ENCODE data around the gene EML1. TPM values are rescaled to one million over a fixed set of nuclear protein-coding genes. Genes with fewer than 3 reads are reported as not detected.

The EML1 gene
- total RNA-seq, 2 experiments from 2014 or later, result 0.12 TPM; not detected in 1

Other genes starting within 250 kb of the EML1 start
- 10 to 100 TPM; 10.0 to 10.9 TPM for gene CCDC85C, start 189.2 kb upstream of the EML1 start, total RNA-seq
- gene HHIPL1, start 148.3 kb upstream of the EML1 start, total RNA-seq, result under 1 TPM in 1 of 2 experiments, not detected in 1; 0.05 TPM
- gene CYP46A1, start 109.1 kb upstream of the EML1 start, total RNA-seq, result under 1 TPM; 0.12 to 0.20 TPM